ENCODE results near the gene FGG.

FGG gene

GRCh38 chr4:154586296-154587033 is 26.0 kb downstream of the FGG start:
- no peak for DNase-seq (ENCODE audit: low read depth in 2 of 2)

GRCh38 chr4:154585369-154586018 is 27.0 kb downstream of the FGG start:
- no peak for DNase-seq (ENCODE audit: low read depth in 2 of 2)

- DNase-seq (ENCODE audit: low read depth in 2 of 2): no peak
Observed at GRCh38 chr4:154584259-154584658, 28.2 kb downstream of the FGG start.

GRCh38 chr4:154583677-154584076 is 28.8 kb downstream of the FGG start:
- no peak for DNase-seq (ENCODE audit: low read depth in 2 of 2)

- no peak for DNase-seq (ENCODE audit: low read depth in 2 of 2)
Observed at GRCh38 chr4:154583230-154583629, 29.2 kb downstream of the FGG start.

GRCh38 chr4:154582723-154583122 is 29.7 kb downstream of the FGG start:
- no peak for DNase-seq (ENCODE audit: low read depth in 2 of 2)

- no peak for DNase-seq (ENCODE audit: low read depth in 2 of 2)
Observed at GRCh38 chr4:154579927-154580326, 32.5 kb downstream of the FGG start.

- DNase-seq (ENCODE audit: low read depth in 2 of 2): no peak
Observed at GRCh38 chr4:154578919-154579318, 33.5 kb downstream of the FGG start.

GRCh38 chr4:154577324-154577723 is 35.1 kb downstream of the FGG start:
- no peak for DNase-seq (ENCODE audit: low read depth in 2 of 2)

GRCh38 chr4:154574311-154574710 is 38.1 kb downstream of the FGG start:
- no peak for DNase-seq (ENCODE audit: low read depth in 2 of 2)

- DNase-seq (ENCODE audit: low read depth in 2 of 2): no peak
Observed at GRCh38 chr4:154573190-154573870, 39.1 kb downstream of the FGG start.

- no peak for DNase-seq (ENCODE audit: low read depth in 2 of 2)
Observed at GRCh38 chr4:154569584-154569983, 42.9 kb downstream of the FGG start.

- no peak for DNase-seq (ENCODE audit: low read depth in 2 of 2)
Observed at GRCh38 chr4:154569028-154569427, 43.4 kb downstream of the FGG start.

GRCh38 chr4:154566639-154567204 is 45.7 kb downstream of the FGG start:
- DNase-seq (ENCODE audit: low read depth in 2 of 2): no peak

GRCh38 chr4:154565704-154566103 is 46.8 kb downstream of the FGG start:
- DNase-seq (ENCODE audit: low read depth in 2 of 2): no peak

GRCh38 chr4:154564311-154564710 is 48.1 kb downstream of the FGG start:
- DNase-seq (ENCODE audit: low read depth in 2 of 2): no peak

GRCh38 chr4:154562697-154563254 is 49.7 kb downstream of the FGG start, which contains the start of gene FGB:
TSS of gene FGB (plus strand) at chr4:154563011. CDS start at chr4:154563019, 8 bp downstream.
- no peak for DNase-seq (ENCODE audit: low read depth in 2 of 2)

- no peak for DNase-seq (ENCODE audit: low read depth in 2 of 2)
Observed at GRCh38 chr4:154560824-154561231, 51.6 kb downstream of the FGG start.

- no peak for DNase-seq (ENCODE audit: low read depth in 2 of 2)
Observed at GRCh38 chr4:154560419-154560801, 52.0 kb downstream of the FGG start.

GRCh38 chr4:154559494-154560418 is 52.7 kb downstream of the FGG start:
- DNase-seq (ENCODE audit: low read depth in 2 of 2): no peak

- DNase-seq (ENCODE audit: low read depth in 2 of 2): no peak
Observed at GRCh38 chr4:154559141-154559493, 53.3 kb downstream of the FGG start.

Data from stimulated activated CD8-positive, alpha-beta memory T cell treated with anti-CD3 and anti-CD28 coated beads, Interleukin-7, amount 100 ng/mL, for 1 hour (primary cell).